Measurements from ENCODE around the gene HINFP. TPM values are rescaled to one million over a fixed set of nuclear protein-coding genes. Genes with fewer than 3 reads are reported as not detected.
A peak's percentile ranks its signal among the peaks of the same experiment; 100 is the strongest.

The HINFP gene
- total and polyA plus RNA-seq, 2 of the 4 experiments (the other 2 are of a cell fraction) = 9.1 to 15.3 TPM

DNA sequence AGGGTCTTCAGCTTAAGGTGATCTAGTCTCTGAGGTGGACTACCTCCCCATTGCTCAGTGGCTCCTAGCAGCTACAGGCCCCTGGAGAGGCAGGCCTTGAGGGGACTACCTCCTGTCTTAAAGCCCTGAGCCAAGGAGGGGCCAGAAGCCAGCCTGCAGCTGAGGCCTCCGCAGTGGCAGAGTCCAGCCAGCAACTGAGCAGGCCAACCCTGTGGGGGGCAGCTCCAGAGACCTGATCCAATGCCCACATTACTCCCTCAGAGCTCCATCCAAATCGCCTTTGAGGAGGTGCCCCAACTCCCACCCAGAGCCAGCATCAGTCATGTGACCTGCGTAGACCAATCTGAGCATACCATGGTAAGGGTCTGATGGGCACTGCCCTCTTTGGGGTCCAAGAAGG lies 11.5 kb upstream of the HINFP start:
- DNase-seq (no peak), ATAC-seq (ENCODE audit: low read depth) (no peak)
- no peak overlapping the region for H2BK5ac ChIP-seq (ENCODE audit: low read depth, low read length, poor library complexity, severe bottlenecking)
- H3K14ac ChIP-seq (replicated peaks; ENCODE audit: low read depth, low read length) = no peak overlapping the region
- intact Hi-C loops (cut with micrococcal nuclease) = loop anchor here (10.0 kb wide), 1 partner anchor 365 kb away; no protein-coding TSS in a partner anchor
- H2AK9ac ChIP-seq (replicated peaks; ENCODE audit: low read depth, low read length, poor library complexity) = peak overlapping the region; percentile 21
- ChIA-PET CTCF (no interaction called here), POLR2A (ENCODE audit: unreplicated experiment) (no interaction called here)
- no peak overlapping the region for H4K8ac ChIP-seq (ENCODE audit: low read depth in 2 of 2, low read length in 2 of 2)
- dilution Hi-C loops (cut with HindIII; ENCODE audit: low sequenced_read_pairs, unreplicated experiment) = no loop called here
- no peak overlapping the region for H2BK15ac ChIP-seq (ENCODE audit: low read depth, low read length)
- H3K27me3 ChIP-seq (ENCODE audit: control insufficient read depth, insufficient read depth, low read length) = no peaks in the 10 kb centered on the region
- no TSS peak for BruUV-seq (replicated peaks)
- peaks cover 29% of the 10 kb centered on the region for H3K36me3 ChIP-seq (ENCODE audit: control insufficient read depth, insufficient read depth, low read length)
- H3K9me1 ChIP-seq (ENCODE audit: insufficient read depth, low read length) = peaks cover 21% of the 10 kb centered on the region
- H3K27ac ChIP-seq (ENCODE audit: insufficient read depth, low read length) = no peak overlapping the region
- no peak overlapping the region for H3K56ac ChIP-seq (ENCODE audit: extremely low read depth, insufficient read depth, low read length)
- no peak overlapping the region for H3K23ac ChIP-seq (ENCODE audit: low read depth, low read length)
- TF ChIP-seq, protein P1, sequence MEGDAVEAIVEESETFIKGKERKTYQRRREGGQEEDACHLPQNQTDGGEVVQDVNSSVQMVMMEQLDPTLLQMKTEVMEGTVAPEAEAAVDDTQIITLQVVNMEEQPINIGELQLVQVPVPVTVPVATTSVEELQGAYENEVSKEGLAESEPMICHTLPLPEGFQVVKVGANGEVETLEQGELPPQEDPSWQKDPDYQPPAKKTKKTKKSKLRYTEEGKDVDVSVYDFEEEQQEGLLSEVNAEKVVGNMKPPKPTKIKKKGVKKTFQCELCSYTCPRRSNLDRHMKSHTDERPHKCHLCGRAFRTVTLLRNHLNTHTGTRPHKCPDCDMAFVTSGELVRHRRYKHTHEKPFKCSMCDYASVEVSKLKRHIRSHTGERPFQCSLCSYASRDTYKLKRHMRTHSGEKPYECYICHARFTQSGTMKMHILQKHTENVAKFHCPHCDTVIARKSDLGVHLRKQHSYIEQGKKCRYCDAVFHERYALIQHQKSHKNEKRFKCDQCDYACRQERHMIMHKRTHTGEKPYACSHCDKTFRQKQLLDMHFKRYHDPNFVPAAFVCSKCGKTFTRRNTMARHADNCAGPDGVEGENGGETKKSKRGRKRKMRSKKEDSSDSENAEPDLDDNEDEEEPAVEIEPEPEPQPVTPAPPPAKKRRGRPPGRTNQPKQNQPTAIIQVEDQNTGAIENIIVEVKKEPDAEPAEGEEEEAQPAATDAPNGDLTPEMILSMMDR (conservative IDR thresholded peaks at IDR 0.05; ENCODE audit: low read depth, low read length) = no peak
- TF ChIP-seq, protein P2, sequence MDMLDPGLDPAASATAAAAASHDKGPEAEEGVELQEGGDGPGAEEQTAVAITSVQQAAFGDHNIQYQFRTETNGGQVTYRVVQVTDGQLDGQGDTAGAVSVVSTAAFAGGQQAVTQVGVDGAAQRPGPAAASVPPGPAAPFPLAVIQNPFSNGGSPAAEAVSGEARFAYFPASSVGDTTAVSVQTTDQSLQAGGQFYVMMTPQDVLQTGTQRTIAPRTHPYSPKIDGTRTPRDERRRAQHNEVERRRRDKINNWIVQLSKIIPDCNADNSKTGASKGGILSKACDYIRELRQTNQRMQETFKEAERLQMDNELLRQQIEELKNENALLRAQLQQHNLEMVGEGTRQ (IDR thresholded peaks at IDR 0.05; ENCODE audit: low read depth, low read length) = 0 out of 2 replicates have a peak, but pooled peaks have one; percentile 7
- no peak for TF ChIP-seq MAFK (IDR thresholded peaks at IDR 0.05; ENCODE audit: low read depth, low read length)
- no peak overlapping the region for H2BK120ac ChIP-seq (ENCODE audit: low read depth, low read length)
- H2BK20ac ChIP-seq (ENCODE audit: low read depth, low read length) = no peak overlapping the region
- H3K4me2 ChIP-seq (ENCODE audit: low read depth, low read length) = no peak overlapping the region
- WGBS, 2 experiments (ENCODE audit: extremely low coverage in 2 of 2, insufficient read length in 1 of 2) = no CpG with 5 or more reads among the region's 3 CpGs
- no peak overlapping the region for H4K5ac ChIP-seq (ENCODE audit: low read depth, low read length)
- no peak overlapping the region for H3K4me3 ChIP-seq (ENCODE audit: insufficient read depth, low read depth, low read length)
- no peaks in the 10 kb centered on the region for H3K9me3 ChIP-seq (ENCODE audit: control insufficient read depth, insufficient read depth, low read length)
- no peak overlapping the region for H3K9ac ChIP-seq (ENCODE audit: low read depth, low read length)
- H2AK5ac ChIP-seq (ENCODE audit: low read depth, low read length) = no peak overlapping the region
- no peak overlapping the region for H3K4ac ChIP-seq (ENCODE audit: low read depth, low read length)
- H4K20me1 ChIP-seq (ENCODE audit: insufficient read depth, low read length) = peaks cover 4% of the 10 kb centered on the region; the same call in 1 of the 2 replicates
- peaks cover 9% of the 10 kb centered on the region for H3K4me1 ChIP-seq (ENCODE audit: control insufficient read depth, insufficient read depth, low read length)
- H2AFZ ChIP-seq (replicated peaks; ENCODE audit: low read length, poor library complexity) = no peak overlapping the region
- H3K18ac ChIP-seq (ENCODE audit: low read depth, low read length) = no peak overlapping the region
- peaks cover 21 to 47% of the 10 kb centered on the region in 2 experiments for H3K79me1 ChIP-seq (ENCODE audit: low read depth in 1 of 2, low read length in 2 of 2)
- H4K91ac ChIP-seq (ENCODE audit: insufficient read depth, low read depth, low read length) = no peak overlapping the region
- in situ Hi-C loops (cut with MboI; ENCODE audit: low sequenced_read_pairs) = no loop called here

Measured in IMR-90 (cell line).